IPS-11a (cell line): ENCODE results near the gene MRPS5.

Source experiments
- H3K4me3 ChIP-seq: one replicate; pipeline ENCODE4 v1.5.1; 2013; ENCODE audit warnings: low read depth, low read length, control low read depth

The MRPS5 gene

DNA sequence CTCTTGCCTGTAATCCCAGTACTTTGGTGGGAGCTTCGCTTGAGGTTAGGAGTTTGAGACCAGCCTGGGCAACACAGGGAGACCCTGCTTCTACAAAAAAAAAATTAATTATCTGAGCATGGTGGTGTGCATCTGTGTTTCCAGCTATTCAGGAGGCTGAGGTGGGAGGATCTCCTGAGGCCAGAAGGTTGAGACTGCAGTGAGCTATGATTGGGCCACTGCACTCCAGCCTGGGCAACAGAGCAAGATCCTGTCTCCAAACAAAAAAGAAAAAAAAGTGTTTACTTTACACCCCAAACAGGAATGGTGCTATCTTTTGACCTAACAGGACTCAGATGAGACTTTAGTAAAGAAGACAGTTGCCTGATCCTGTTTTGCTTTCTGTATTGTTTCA, 60.5 kb downstream of the MRPS5 start:
- no peak overlapping the region for H3K4me3 ChIP-seq

- no peak overlapping the region for H3K4me3 ChIP-seq
These were observed 61.0 kb downstream of the MRPS5 start for GRCh38 chr2:95060446-95061118.

DNA sequence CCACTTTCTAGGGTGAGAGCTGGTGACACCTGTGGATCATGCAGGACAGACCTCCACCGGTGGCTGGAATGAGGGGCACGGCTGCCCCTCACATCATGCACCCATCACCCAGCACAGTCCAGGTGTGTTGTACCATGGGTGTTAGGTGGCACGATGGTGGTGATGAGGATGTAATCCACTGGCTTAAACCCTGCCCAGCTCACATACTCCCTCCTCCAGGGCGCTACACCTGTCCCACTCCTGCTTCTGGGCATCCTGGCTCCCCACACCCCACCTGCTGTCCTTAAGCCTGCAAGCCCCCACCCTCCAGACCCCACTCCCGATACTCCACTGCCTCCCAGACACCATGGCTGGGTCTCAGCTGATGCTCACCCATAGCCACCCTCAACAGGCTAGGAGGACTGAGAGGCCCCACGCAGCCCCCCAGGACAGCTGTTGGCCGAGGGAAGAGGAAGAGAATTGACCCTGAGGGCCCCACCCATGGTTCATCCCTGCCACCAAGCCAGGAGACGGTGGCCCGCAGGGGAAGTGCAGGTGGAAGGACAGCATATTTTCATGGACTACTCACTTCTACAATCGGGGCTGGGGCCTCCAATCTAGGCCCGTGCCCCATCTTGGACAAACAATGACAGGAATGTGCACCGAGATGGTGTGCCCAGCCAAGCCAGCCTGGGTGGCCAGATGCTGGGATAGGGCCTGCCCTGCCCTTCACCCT, 61.8 kb downstream of the MRPS5 start:
- H3K4me3 ChIP-seq: no peak overlapping the region

DNA sequence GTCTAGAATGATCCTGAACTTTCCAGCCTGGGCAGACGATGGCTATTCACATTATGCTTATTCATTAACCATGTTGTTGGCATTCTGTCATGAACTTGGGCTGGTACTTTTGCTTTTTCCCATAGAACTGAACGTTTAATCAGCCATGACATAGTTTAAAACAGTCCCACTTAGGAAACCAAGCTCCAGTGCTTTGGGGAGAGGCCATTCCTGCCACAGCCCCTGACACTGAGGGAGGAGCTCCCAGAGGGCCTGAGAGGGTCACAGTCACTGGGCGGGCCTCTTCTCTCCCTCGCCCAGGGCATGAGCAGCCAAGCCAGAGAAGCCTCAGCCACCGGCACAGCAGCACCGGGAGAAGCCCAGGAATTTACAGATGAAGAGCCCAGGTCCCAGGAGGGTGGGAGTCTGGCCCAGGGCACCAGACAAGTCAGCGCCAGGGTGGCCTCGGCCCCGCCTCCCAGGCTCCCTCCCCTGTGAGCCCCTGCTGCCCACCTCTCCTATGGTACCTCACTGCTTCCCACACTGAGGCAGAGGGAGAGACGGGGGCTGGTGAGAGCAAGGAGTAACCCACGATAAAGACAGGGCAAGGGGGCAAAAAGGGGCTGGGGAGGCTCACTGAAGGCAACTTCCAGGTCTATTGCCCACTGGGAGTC, 62.5 kb downstream of the MRPS5 start:
- H3K4me3 ChIP-seq: no peak overlapping the region

GRCh38 chr2:95058466-95058988, 63.1 kb downstream of the MRPS5 start:
- no peak overlapping the region for H3K4me3 ChIP-seq

- H3K4me3 ChIP-seq: no peak overlapping the region
These were observed 63.9 kb downstream of the MRPS5 start for GRCh38 chr2:95057535-95058370.

DNA sequence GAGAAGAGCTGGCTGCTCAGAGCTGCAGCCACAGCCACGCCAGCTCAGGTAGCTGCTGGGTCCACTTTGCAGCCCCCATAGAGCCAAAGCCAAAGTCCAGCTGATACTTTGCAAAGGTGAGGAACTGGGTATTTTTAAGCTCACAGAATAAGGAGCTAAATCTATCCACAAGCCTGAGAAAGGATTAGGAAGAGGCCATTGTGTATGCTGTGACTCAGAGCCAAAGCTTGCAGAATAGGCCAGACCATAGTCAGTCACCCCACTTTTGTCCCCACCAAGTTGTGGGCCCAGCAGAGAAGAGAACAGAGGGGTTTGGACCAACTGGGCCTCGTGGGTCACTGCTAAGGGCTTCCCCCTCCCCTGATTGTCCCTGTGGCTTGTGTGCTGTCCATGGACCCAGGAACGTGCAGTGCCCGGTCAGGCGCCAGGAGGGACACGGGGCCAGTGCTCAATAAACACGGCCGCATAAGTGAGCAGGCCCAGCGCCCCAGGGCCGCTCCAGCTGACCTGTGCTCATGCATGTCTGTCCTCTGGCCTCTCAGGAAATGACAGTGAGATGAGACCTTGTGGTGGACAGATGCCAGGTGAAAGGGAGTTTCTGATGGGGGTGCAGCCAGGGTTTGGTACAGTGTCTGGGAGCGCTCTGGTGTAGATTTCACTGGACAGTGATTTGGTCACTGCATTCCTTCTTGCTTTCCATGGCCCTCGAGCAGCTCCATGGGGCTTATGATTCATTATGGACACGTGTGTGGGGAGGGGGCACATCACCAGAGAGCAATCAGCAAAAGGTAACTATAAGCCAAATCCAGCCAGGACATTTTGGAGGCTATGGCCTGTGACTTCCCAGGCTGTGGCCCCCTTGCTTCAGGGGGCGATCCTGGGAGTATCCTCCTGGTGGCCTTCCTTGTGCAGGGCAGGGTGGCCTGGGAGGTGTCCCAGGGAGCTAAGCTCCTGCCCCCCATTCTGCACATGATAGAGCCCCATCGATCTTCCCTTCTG, 64.8 kb downstream of the MRPS5 start:
- H3K4me3 ChIP-seq: no peak overlapping the region

DNA sequence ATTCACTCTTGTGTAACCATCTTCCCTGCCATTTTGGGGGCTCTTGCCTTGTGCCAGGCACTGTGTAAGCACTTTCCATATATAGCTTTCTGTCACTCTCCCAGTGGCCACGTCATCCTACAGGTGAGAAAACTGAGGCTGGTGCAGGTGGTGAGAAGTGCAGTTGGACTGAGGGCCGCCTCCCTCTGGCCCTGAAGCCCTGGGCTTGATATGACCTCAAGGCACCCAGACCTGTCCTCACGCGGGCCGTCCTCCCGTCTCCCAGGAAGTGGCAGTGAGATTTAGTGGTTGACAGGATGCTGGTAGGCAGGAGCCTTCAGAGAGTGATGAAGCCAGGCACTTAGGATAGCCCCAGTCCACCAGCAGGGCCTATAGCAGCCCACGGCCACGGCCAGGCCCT, 65.6 kb downstream of the MRPS5 start:
- no peak overlapping the region for H3K4me3 ChIP-seq

GRCh38 chr2:95055262-95055661, 66.3 kb downstream of the MRPS5 start:
- H3K4me3 ChIP-seq: no peak overlapping the region

DNA sequence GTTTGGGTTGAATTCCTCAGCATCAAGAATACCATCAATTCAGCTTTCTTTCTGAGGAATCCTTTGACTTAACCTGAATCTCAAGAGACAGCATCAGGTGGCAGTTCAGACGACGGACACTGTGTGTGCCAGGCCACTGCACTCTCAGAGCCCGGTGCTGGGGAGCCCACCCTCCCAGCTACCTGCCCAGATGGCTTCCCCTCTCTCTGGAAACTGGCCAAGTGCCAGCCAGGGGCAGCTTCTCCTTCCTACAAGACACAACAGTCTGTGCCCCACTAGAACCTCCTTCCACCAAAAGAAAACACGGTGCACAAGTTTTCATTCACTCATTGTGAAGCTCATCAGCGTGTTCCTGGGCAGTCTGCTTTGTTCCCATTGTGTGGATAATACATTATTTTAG, 67.6 kb downstream of the MRPS5 start:
- no peak overlapping the region for H3K4me3 ChIP-seq

DNA sequence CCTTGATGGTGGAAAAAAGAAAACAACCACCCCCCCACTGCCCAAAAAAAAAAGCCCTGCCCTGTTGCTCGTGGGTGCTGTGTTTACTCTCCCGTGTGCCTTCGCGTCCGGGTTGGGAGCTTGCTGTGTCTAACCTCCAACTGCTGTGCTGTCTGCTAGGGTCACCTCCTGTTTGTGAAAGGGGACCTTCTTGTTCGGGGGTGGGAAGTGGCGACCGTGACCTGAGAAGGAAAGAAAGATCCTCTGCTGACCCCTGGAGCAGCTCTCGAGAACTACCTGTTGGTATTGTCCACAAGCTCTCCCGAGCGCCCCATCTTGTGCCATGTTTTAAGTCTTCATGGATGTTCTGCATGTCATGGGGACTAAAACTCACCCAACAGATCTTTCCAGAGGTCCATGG, 68.1 kb downstream of the MRPS5 start:
- H3K4me3 ChIP-seq: no peak overlapping the region

- H3K4me3 ChIP-seq: no peak overlapping the region
These were observed 68.7 kb downstream of the MRPS5 start for GRCh38 chr2:95052804-95053479.

- H3K4me3 ChIP-seq: no peak overlapping the region
These were observed 69.3 kb downstream of the MRPS5 start for GRCh38 chr2:95052307-95052706.

DNA sequence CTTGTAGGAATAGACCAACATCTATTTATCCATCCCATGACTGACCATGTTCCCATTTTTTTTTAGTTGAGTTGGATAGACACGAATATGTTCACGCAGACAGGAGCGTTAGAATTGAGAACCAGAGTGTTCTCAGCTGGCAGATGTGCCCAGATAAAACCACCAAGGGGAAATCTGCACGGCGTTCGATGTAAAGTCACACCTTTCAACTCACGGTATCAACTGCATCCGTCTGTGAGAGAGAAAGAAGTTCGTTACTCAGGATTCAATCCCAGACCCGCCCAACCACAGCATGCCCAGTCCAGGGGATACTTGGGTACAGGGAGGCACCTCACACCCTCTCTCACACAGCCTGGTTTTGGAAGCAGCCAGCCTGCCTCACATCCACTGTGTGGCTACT, 70.0 kb downstream of the MRPS5 start:
- H3K4me3 ChIP-seq: no peak overlapping the region

DNA sequence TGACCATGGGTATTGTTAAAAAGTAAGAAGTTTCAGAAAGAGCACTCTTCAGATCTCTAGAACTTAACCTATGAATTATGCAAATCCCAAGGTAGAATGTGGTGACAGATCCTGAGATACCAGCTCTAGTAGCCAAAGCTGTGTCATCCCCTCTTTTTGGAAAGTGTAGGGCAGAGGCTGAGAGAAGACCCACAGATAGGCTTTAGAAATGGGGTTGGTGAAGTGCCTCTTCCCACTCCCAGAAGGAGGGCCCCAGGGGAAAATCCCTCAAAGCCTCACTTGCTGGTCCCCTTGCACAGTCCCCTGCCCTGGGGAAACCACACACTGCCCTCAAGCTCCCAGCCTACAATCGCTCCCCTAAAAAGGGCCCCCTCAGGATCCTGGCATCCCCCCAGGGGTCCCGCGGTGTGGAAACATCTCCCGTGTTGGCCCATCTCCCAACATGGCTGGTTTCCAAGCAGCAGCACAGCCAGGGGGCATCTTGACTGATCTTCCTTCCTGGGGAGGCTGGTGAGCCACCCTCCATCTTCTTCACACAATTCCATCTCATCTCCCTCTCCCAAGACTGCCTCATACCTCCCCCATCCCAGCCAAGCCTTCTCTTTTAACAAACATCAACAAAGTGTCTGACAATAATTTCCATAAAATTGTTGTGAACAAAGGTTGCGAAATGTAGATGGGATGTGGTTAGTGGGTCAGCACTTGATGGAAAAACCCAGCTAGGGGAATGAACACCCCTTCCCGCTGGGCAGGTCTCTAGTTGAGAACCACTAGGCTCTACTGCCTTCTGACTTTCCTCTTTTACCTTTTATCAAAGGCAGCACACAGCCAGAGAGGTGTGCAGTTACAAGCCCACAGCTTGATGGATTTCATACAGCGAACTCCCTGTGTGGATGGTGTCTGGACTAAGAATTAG, 71.0 kb downstream of the MRPS5 start:
- no peak overlapping the region for H3K4me3 ChIP-seq

DNA sequence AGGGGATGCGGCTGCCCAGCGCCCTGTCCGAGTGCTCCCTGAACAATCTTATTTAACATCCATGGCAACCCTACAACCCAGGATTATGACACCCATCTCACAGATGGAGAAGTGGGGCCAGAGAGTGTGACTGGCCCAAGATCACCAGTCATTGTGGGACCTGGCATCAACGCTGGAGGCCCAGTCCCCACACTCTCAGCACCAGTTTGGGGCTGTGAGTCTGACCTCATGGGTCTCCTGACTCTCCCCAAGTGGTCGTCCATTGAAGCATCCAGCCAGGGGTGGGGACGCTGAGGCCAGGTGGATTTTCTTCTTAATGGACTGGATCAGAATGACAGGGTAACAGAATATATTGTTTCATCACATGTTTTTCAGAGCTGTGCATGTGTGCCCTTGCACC, 71.6 kb downstream of the MRPS5 start:
- no peak overlapping the region for H3K4me3 ChIP-seq

GRCh38 chr2:95049683-95049955, 72.0 kb downstream of the MRPS5 start:
- H3K4me3 ChIP-seq: no peak overlapping the region

DNA sequence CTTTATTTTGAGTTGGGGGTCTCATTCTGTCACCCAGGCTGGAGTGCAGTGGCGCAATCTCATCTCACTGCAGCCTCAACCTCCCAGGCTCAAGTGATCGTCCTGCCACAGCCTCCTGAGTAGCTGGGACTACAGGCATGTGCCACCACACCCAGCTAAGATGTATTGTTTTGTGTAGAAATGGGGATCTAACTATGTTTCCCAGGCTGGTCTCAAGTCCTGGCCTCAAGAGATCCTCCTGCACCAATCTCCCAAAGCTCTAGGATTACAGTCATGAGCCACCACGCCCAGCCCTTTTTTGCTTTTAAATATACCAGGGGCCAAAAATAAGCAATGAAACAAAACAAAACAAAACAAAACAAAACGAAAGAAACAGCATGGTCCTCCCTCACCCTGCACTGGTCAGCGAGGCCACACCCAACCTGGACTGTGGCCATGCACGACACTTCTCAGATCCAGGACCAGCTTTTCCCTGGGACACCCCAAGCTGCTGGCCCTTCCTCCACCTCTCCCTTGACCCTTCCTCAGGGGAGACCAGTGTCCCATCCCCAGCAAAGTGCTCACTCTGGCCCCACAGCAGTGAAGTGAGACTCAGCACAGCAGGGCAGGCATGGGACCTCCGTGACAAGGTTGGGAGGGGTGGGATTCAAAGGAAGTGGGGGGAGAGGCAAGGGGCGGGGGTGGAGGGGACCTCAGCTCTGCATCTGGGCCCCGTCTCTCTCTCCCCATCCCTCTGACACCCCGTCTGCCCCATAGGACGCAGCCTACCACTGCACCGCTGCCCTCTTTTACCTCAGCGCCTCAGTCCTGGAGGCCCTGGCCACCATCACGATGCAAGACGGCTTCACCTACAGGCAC, 72.6 kb downstream of the MRPS5 start:
- H3K4me3 ChIP-seq: no peak overlapping the region
